ENCODE data around the gene CEP350. TPM values are rescaled to one million over a fixed set of nuclear protein-coding genes. Genes with fewer than 3 reads are reported as not detected.

The CEP350 gene
- total and polyA plus RNA-seq, 2 donors from 2014 or later = 2.8 to 46.5 TPM

DNA sequence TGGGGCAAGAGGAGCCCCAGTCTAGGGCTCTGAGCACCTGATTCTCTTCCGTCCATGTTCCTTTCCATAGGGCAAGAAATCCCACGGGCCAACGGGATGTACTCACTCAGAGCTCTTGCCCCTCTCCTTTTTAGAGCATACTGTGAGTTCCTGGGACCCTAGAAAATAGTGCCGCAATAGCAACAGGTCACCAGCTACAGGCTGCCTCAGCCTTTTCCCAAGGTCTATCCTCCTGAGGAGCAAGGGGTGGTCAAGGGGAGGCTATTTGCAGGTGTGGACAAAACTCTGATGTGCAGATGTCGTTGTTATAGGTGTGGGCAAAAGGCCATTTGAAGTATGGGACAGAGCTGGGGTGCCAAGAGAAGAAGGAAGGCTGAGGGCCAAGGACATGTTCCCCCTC is 198.4 kb downstream of the CEP350 start:
- DNase-seq (no peak), FAIRE-seq (no peak)
- Histone ChIP-seq H3K9me3 (ENCODE audit: control insufficient read depth in 2 of 3, insufficient read depth in 1 of 3, low read length in 3 of 3) (no peaks in the 10 kb centered on the region), H3K27me3 (ENCODE audit: control insufficient read depth, insufficient read depth, low read length) (no peaks in the 10 kb centered on the region), H3K4me1 (ENCODE audit: control insufficient read depth in 2 of 3, insufficient read depth in 2 of 3, low read depth in 1 of 3, low read length in 3 of 3) (peaks cover 0 to 11% (median 10%) of the 10 kb centered on the region in 3 donors), H3K36me3 (ENCODE audit: control insufficient read depth in 2 of 3, insufficient read depth in 3 of 3, low read length in 3 of 3) (no peaks in the 10 kb centered on the region), H3K27ac (ENCODE audit: low read depth in 2 of 2, low read length in 2 of 2) (no peak overlapping the region), H3K4me3 (ENCODE audit: low read length in 3 of 3) (no peak overlapping the region), H3K9ac (ENCODE audit: low read length in 3 of 3) (no peak overlapping the region)
- TF ChIP-seq, protein P1, sequence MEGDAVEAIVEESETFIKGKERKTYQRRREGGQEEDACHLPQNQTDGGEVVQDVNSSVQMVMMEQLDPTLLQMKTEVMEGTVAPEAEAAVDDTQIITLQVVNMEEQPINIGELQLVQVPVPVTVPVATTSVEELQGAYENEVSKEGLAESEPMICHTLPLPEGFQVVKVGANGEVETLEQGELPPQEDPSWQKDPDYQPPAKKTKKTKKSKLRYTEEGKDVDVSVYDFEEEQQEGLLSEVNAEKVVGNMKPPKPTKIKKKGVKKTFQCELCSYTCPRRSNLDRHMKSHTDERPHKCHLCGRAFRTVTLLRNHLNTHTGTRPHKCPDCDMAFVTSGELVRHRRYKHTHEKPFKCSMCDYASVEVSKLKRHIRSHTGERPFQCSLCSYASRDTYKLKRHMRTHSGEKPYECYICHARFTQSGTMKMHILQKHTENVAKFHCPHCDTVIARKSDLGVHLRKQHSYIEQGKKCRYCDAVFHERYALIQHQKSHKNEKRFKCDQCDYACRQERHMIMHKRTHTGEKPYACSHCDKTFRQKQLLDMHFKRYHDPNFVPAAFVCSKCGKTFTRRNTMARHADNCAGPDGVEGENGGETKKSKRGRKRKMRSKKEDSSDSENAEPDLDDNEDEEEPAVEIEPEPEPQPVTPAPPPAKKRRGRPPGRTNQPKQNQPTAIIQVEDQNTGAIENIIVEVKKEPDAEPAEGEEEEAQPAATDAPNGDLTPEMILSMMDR (IDR thresholded peaks at IDR 0.05; ENCODE audit: borderline replicate concordance, extremely low read depth, insufficient read depth) = no peak
- intact Hi-C loops (cut with DNase I) = no loop called here

DNA sequence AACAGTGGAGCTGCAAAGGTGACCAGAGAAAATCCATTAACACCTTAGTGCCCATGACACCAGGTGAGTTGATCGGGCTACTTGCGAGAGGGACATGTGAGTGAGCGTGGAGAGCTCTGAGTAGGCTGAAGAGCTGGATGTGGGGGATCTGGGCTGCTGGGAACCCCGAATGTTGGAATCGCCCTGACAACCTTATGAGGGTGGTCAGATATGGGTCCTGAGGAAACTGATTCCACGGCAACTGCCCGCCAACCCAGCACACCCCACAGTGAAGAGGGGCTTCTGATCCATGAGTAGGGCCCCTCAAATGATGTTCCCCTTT is 199.4 kb downstream of the CEP350 start:
- no peak for DNase-seq
- intact Hi-C loops (cut with DNase I) = no loop called here

DNA sequence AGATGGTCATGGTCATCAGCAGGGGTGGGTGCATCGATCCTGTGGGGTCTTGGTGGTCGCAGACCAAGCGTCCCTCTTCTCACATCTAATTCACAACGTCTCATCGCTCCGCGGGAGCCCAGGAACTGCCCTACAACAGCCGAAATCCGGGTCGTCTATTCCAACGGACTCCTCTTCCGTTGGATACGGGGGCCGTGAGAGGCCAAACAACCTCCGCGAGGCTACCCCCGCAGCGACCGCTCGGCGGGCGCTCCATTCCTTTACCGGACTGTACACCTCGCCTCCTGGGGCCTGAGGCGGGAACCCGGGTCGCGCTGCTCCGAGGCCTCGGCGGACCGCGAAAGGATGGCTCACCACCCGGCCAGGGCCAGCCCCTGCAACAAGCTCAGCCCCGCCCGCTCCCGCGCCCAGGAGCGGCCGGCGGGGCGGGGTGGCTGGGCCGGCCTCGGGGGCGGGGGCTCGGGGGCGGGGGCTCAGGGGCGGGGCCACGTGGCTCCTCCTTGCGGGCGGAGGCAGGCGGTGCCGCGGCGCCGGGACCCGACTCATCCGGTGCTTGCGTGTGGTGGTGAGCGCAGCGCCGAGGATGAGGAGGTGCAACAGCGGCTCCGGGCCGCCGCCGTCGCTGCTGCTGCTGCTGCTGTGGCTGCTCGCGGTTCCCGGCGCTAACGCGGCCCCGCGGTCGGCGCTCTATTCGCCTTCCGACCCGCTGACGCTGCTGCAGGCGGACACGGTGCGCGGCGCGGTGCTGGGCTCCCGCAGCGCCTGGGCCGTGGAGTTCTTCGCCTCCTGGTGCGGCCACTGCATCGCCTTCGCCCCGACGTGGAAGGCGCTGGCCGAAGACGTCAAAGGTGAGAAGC is 199.9 kb downstream of the CEP350 start, which contains the start of gene QSOX1:
TSS of gene QSOX1 (plus strand) at position 545 of the 857 bp plus-strand sequence. CDS start at position 584, 39 bp downstream.
- TF ChIP-seq, protein P1 (IDR thresholded peaks at IDR 0.05; ENCODE audit: borderline replicate concordance, extremely low read depth, insufficient read depth) = peak; percentile 37
- Histone ChIP-seq H3K4me1 (ENCODE audit: control insufficient read depth in 2 of 3, insufficient read depth in 2 of 3, low read depth in 1 of 3, low read length in 3 of 3) (peaks cover 0 to 11% (median 10%) of the 10 kb centered on the region in 3 donors), H3K9me3 (ENCODE audit: control insufficient read depth in 2 of 3, insufficient read depth in 1 of 3, low read length in 3 of 3) (no peaks in the 10 kb centered on the region), H3K27ac (ENCODE audit: low read depth in 2 of 2, low read length in 2 of 2) (peak within 1 kb of the TSS; percentile 76 to 83), H3K27me3 (ENCODE audit: control insufficient read depth, insufficient read depth, low read length) (no peaks in the 10 kb centered on the region), H3K9ac (ENCODE audit: low read length in 3 of 3) (peak within 1 kb of the TSS; percentile 66 to 88 (median 87)), H3K4me3 (ENCODE audit: low read length in 3 of 3) (peak within 1 kb of the TSS; percentile 84 to 98 (median 94)), H3K36me3 (ENCODE audit: control insufficient read depth in 2 of 3, insufficient read depth in 3 of 3, low read length in 3 of 3) (no peaks in the 10 kb centered on the region)
- intact Hi-C loops (cut with DNase I) = no loop called here
- DNase-seq (peak; percentile 90 to 97 (median 94)), FAIRE-seq (no peak)

More for the DNA sequence above, 199.4 kb downstream of the CEP350 start:
- TF ChIP-seq, protein P1 (IDR thresholded peaks at IDR 0.05; ENCODE audit: borderline replicate concordance, extremely low read depth, insufficient read depth) = no peak
- Histone ChIP-seq H3K4me1 (ENCODE audit: control insufficient read depth in 2 of 3, insufficient read depth in 2 of 3, low read depth in 1 of 3, low read length in 3 of 3) (peaks cover 0 to 11% (median 10%) of the 10 kb centered on the region in 3 donors), H3K27ac (ENCODE audit: low read depth in 2 of 2, low read length in 2 of 2) (peak overlapping the region; percentile 76 to 83), H3K36me3 (ENCODE audit: control insufficient read depth in 2 of 3, insufficient read depth in 3 of 3, low read length in 3 of 3) (no peaks in the 10 kb centered on the region), H3K9me3 (ENCODE audit: control insufficient read depth in 2 of 3, insufficient read depth in 1 of 3, low read length in 3 of 3) (no peaks in the 10 kb centered on the region), H3K4me3 (ENCODE audit: low read length in 3 of 3) (peak overlapping the region; percentile 84 to 98 (median 94)), H3K9ac (ENCODE audit: low read length in 3 of 3) (peak overlapping the region; percentile 66 to 88 (median 87)), H3K27me3 (ENCODE audit: control insufficient read depth, insufficient read depth, low read length) (no peaks in the 10 kb centered on the region)
- FAIRE-seq = no peak

Data from kidney (tissue), 14 donors.